K562 (cell line): ENCODE measurements around the gene CCNL2. TPM values are rescaled to one million over a fixed set of nuclear protein-coding genes. Genes with fewer than 3 reads are reported as not detected.
A peak's percentile ranks its signal among the peaks of the same experiment; 100 is the strongest.
"Not testable (repeated sequence)": the region's sequence is repeated elsewhere in the genome, so short reads cannot be mapped to it uniquely, and the experiment has no call there.

ENCODE experiments used
- ATAC-seq: fragments of 200-7000 bp; cut with Tn5 transposase; 3 replicates; pipeline ENCODE4 v1.9.1; 2020; ENCODE audit warnings: moderate library complexity
- BruUV-seq: library from RNA; stranded (reverse); fragments of 400-500 nt; replicated peaks from 2 replicates; lab custom pipeline; 2021; lab: Mats Ljungman, UMichigan
- CTCF ChIA-PET: fragments of 300-600 bp; formaldehyde crosslinking; extraction: SDS; loops from one replicate; lab custom pipeline; 2021; ENCODE audit warnings: low intra/inter-chr PET ratio; lab: Yijun Ruan, JAX
- POLR2A ChIA-PET: fragments of 300-600, 350-650 bp; sonication (Branson Sonifier 250); formaldehyde crosslinking; extraction: SDS; loops from one replicate; lab custom pipeline; 2021; ENCODE audit warnings: antibody characterized with exemption, inconsistent platforms; lab: Yijun Ruan, JAX
- DNase-seq, 4 experiments: peaks; one replicate each; pipeline versions ENCODE4 v3.0.0 to v3.0.0-alpha.2; 2011 to 2018; ENCODE audit warnings: low spot score in 3 of 4, mixed read lengths in 3 of 4; ENCODE audit errors: extremely low read depth in 1 of 4
- FAIRE-seq: peaks from 2 replicates; lab custom pipeline; 2011; peaks lifted over from hg19 to GRCh38; lab: Jason Lieb, UNC
- H2AFZ ChIP-seq: 2 replicates; pipeline ENCODE4 v1.6.0; 2011; ENCODE audit warnings: low read depth, low read length, control low read depth, inconsistent platforms
- H3K27ac ChIP-seq: fragments of 200-600 bp; 3 replicates; pipeline ENCODE4 v1.8.0; 2011; ENCODE audit warnings: low read depth, mild to moderate bottlenecking, control low read depth, inconsistent platforms, low read length, moderate library complexity, mixed read lengths; ENCODE audit errors: extremely low read depth
- H3K27me3 ChIP-seq, 2 experiments: fragments of 300-600 bp in 1 of 2; 2 replicates in 1 of 2; 3 replicates in 1 of 2; pipeline versions ENCODE4 v1.6.0 to v1.8.0; 2011; ENCODE audit warnings: inconsistent platforms in 2 of 2, low read length in 2 of 2, mild to moderate bottlenecking in 1 of 2, mixed read lengths in 1 of 2, moderate library complexity in 1 of 2; ENCODE audit not compliant: control insufficient read depth in 2 of 2, insufficient read depth in 2 of 2
- H3K36me3 ChIP-seq: fragments of 300-600 bp; 3 replicates; pipeline ENCODE4 v1.8.0; 2011; ENCODE audit warnings: mild to moderate bottlenecking, low read length, inconsistent platforms; ENCODE audit not compliant: control insufficient read depth, insufficient read depth
- H3K4me1 ChIP-seq, 2 experiments: fragments of 200-600 bp in 1 of 2; replicated peaks in 1 of 2; 2 replicates in 1 of 2; 3 replicates in 1 of 2; pipeline versions ENCODE4 v1.5.1 to v1.8.0; 2011; ENCODE audit warnings: inconsistent platforms in 2 of 2, low read length in 2 of 2, mild to moderate bottlenecking in 1 of 2, mixed read lengths in 1 of 2, moderate library complexity in 1 of 2; ENCODE audit not compliant: control insufficient read depth in 2 of 2, insufficient read depth in 2 of 2
- H3K4me2 ChIP-seq: 2 replicates; pipeline ENCODE4 v1.6.1; 2011; ENCODE audit warnings: low read length, control low read depth, inconsistent platforms, mixed read lengths; ENCODE audit not compliant: insufficient read depth
- H3K4me3 ChIP-seq: fragments of 200-600 bp; sonication (generic), shearing (Covaris generic); 2 replicates; pipeline ENCODE4 v1.5.1; 2016; ENCODE audit warnings: control low read depth, inconsistent platforms
- H3K79me2 ChIP-seq: fragments of 200-600 bp; 3 replicates; pipeline ENCODE4 v1.8.0; 2011; ENCODE audit warnings: low read length, inconsistent platforms; ENCODE audit not compliant: control insufficient read depth, insufficient read depth
- H3K9ac ChIP-seq, 2 experiments: 2 replicates each; pipeline versions ENCODE4 v1.6.0 to v1.6.1; 2011; ENCODE audit warnings: low read depth in 2 of 2, low read length in 2 of 2, control low read depth in 1 of 2, inconsistent platforms in 1 of 2, mild to moderate bottlenecking in 1 of 2, mixed read lengths in 1 of 2; ENCODE audit not compliant: insufficient read depth in 1 of 2
- H3K9me1 ChIP-seq: one replicate; pipeline ENCODE4 v1.6.0; 2011; ENCODE audit warnings: inconsistent platforms, mild to moderate bottlenecking, low read length, moderate library complexity; ENCODE audit not compliant: control insufficient read depth, insufficient read depth
- H3K9me3 ChIP-seq: replicated peaks from 2 replicates; pipeline ENCODE4 v1.5.1; 2011; ENCODE audit warnings: low read depth, low read length, inconsistent platforms; ENCODE audit not compliant: control insufficient read depth, insufficient read depth
- H4K20me1 ChIP-seq: replicated peaks from 2 replicates; pipeline ENCODE4 v1.6.1; 2011; ENCODE audit warnings: low read length, inconsistent platforms, mixed read lengths; ENCODE audit not compliant: control insufficient read depth, insufficient read depth
- CBX5 ChIP-seq: IDR thresholded peaks from 2 replicates; pipeline ENCODE4 v1.6.1; 2014; ENCODE audit warnings: low read depth, borderline replicate concordance
- ETV1 ChIP-seq: fragments of 450-650 bp; conservative IDR thresholded peaks from 2 replicates; pipeline ENCODE4 v1.6.1; 2016; ENCODE audit warnings: missing genetic modification characterization, control low read depth, low read depth, missing compliant biosample characterization
- LCOR ChIP-seq: sonication (generic); formaldehyde crosslinking; IDR thresholded peaks from 2 replicates; pipeline ENCODE4 v1.8.0; 2022; ENCODE audit warnings: mild to moderate bottlenecking, missing genetic modification reagents
- RAD51 ChIP-seq: fragments of 450-650 bp; IDR thresholded peaks from 2 replicates; pipeline ENCODE4 v1.7.1; 2016; ENCODE audit warnings: low read depth, mild to moderate bottlenecking, borderline replicate concordance
- TSC22D4 ChIP-seq: fragments of 450-650 bp; IDR thresholded peaks from 2 replicates; pipeline ENCODE4 v1.6.1; 2016; ENCODE audit warnings: missing genetic modification characterization, missing biosample characterization, control low read depth
- WGBS: fragments of 100-300 bp; shearing (Covaris generic); methylation state at CpG from one replicate; pipeline ENCODE4 v1.1.6; 2016; ENCODE audit warnings: low coverage, mixed read lengths; ENCODE audit not compliant: insufficient coverage; ENCODE audit errors: missing lambda C conversion rate; 5-methylcytosine and 5-hydroxymethylcytosine counted together
- in situ Hi-C: fragments of 300-500 bp; cut with MboI; formaldehyde crosslinking; loops from 4 replicates; pipeline ENCODE4 v1.15.0; 2018; ENCODE audit warnings: inconsistent platforms, mixed read lengths
- intact Hi-C: fragments of 100-400 bp; cut with micrococcal nuclease; formaldehyde crosslinking; loops from 2 replicates; pipeline ENCODE4 v1.14.2; 2022
- polyA plus RNA-seq, 8 experiments: library from polyadenylated mRNA; depleted of rRNA in 4 of 8; stranded (reverse) in 5 of 8; unstranded in 3 of 8; fragments of >200 nt; fragmentation: Nextera tagmentation in 2 of 8; fragmentation: Illumina TruSeq in 1 of 8; extraction: Ambion mirVana in 2 of 8; extraction: Trizol in 1 of 8; gene quantifications; 2 replicates each; pipeline versions ENCODE4 v1.2.1 to v1.2.3, GENCODE V29; 2011 to 2014; ENCODE audit warnings: inconsistent platforms in 1 of 8, missing spikeins in 1 of 8
- total RNA-seq, 7 experiments: library from RNA; depleted of rRNA in 6 of 7; stranded (reverse); fragments of >200 nt in 6 of 7; fragmentation: Illumina TruSeq in 2 of 7; extraction: Trizol in 2 of 7; gene quantifications; 2 replicates each; pipeline versions ENCODE4 v1.2.1 to v1.2.3, GENCODE V29; 2011 to 2021; ENCODE audit warnings: low replicate concordance in 1 of 7
- TF ChIP-seq, protein P1 (sequence below): IDR thresholded peaks from 2 replicates; pipeline ENCODE4 v1.6.1; 2012; ENCODE audit warnings: low read depth, low read length, improper control_type of control experiment, borderline replicate concordance
- TF ChIP-seq, protein P2 (sequence below): fragments of 250-450 bp; sonication (Bioruptor Pico); IDR thresholded peaks from 2 replicates; pipeline ENCODE4 v1.8.0; 2022; ENCODE audit warnings: inconsistent platforms, mild to moderate bottlenecking, moderate library complexity, borderline replicate concordance
- TF ChIP-seq, protein P3 (sequence below): fragments of 450-650 bp; IDR thresholded peaks from 2 replicates; pipeline ENCODE4 v1.6.1; 2017; ENCODE audit warnings: mild to moderate bottlenecking, moderate library complexity

CCNL2 gene
- total and polyA plus RNA-seq, 9 of the 15 experiments (the other 6 are each of a cell fraction or from before 2014, with no cell fraction given), result 2.8 to 287 (median 94.5) TPM

DNA sequence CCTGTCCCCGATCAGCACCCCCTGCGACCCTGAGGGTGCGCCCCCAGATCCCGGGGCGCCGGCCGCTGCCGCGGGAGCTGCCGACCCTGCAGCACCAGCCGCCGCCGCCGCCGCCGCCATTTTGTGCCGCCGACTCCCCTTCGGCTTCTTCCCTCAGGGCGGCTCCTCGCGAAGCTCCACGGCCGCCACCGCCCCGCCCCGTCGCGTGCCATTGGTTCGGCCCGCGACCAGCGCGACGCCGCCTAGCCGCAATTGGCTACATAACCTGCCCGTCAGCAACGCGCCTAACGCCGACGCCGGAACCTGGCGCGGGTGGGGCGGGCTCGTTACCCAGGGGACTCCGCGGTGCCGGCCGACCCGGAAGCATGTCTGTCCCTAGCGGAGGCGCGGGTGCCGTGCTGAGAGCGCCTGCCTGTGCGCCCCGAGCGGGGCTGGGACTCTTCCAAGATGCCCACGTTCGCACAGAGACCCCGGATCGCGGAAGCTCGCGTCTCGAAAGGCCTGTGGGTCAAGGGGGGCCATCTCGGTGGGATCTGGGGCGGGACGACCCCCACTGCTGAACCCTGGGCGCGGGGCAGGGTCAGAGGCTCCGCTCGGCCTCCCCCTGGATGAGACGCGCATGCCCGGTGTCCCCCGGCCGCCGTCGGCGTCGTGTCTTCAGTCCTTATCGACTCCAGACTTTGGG is at the start of gene CCNL2 (continued):
- TF ChIP-seq ETV1 (tag) (peak; percentile 98), LCOR (CRISPR knock-in tag) (peak; percentile 82; the same call in 1 of the 2 replicates), CBX5 (no peak), RAD51 (0 out of 2 replicates have a peak, but pooled peaks have one; percentile 28), TSC22D4 (no peak)
- TF ChIP-seq, protein P1, sequence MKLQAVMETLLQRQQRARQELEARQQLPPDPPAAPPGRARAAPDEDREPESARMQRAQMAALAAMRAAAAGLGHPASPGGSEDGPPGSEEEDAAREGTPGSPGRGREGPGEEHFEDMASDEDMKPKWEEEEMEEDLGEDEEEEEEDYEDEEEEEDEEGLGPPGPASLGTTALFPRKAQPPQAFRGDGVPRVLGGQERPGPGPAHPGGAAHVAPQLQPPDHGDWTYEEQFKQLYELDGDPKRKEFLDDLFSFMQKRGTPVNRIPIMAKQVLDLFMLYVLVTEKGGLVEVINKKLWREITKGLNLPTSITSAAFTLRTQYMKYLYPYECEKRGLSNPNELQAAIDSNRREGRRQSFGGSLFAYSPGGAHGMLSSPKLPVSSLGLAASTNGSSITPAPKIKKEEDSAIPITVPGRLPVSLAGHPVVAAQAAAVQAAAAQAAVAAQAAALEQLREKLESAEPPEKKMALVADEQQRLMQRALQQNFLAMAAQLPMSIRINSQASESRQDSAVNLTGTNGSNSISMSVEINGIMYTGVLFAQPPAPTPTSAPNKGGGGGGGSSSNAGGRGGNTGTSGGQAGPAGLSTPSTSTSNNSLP, result no peak; the same call in 1 of the 2 replicates
- TF ChIP-seq, protein P2, sequence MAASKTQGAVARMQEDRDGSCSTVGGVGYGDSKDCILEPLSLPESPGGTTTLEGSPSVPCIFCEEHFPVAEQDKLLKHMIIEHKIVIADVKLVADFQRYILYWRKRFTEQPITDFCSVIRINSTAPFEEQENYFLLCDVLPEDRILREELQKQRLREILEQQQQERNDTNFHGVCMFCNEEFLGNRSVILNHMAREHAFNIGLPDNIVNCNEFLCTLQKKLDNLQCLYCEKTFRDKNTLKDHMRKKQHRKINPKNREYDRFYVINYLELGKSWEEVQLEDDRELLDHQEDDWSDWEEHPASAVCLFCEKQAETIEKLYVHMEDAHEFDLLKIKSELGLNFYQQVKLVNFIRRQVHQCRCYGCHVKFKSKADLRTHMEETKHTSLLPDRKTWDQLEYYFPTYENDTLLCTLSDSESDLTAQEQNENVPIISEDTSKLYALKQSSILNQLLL (CRISPR knock-in tag), result 0 out of 2 replicates have a peak, but pooled peaks have one; percentile 6
- TF ChIP-seq, protein P3, sequence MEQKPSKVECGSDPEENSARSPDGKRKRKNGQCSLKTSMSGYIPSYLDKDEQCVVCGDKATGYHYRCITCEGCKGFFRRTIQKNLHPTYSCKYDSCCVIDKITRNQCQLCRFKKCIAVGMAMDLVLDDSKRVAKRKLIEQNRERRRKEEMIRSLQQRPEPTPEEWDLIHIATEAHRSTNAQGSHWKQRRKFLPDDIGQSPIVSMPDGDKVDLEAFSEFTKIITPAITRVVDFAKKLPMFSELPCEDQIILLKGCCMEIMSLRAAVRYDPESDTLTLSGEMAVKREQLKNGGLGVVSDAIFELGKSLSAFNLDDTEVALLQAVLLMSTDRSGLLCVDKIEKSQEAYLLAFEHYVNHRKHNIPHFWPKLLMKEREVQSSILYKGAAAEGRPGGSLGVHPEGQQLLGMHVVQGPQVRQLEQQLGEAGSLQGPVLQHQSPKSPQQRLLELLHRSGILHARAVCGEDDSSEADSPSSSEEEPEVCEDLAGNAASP, result no peak

DNA sequence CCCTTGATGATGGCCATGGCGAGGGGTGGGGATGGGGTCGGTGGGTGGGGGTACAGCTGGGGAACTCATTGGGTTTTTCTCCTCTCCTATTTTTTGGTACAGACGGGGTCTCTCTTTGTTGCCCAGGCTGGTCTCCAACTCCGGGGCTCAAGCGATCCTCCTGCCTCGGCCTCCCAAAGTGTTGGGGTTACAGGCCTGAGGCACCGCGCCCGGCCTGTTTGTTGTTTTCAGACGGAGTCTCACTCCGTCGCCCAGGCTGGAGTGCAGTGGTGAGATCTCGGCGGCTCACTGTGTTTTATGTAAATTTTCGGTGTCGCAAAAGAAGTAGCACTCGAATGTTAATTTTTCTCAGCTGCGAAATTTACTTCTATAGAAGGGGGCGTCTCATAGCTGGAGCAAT is 47.5 kb upstream of the CCNL2 start:
- H3K27me3 ChIP-seq, FAIRE-seq, H3K4me2 ChIP-seq, ATAC-seq, intact Hi-C loops, H2AFZ ChIP-seq, H3K9ac ChIP-seq, H3K4me3 ChIP-seq, BruUV-seq, POLR2A ChIA-PET, H3K79me2 ChIP-seq, H3K9me1 ChIP-seq, H3K9me3 ChIP-seq, H3K27ac ChIP-seq, H4K20me1 ChIP-seq, H3K36me3 ChIP-seq, CTCF ChIA-PET, DNase-seq: not testable (repeated sequence)
- WGBS, result 70% methylated on average over 13 of the region's 19 CpGs
- in situ Hi-C loops, result loop anchor here (5.0 kb wide), 1 partner anchor 51 kb away; no protein-coding TSS in a partner anchor
- H3K4me1 ChIP-seq, result peaks cover 0 to 24% of the 10 kb centered on the region in 2 experiments; a peak in 3 of 5 replicates
